ENCODE results near the gene CDC42BPA. TPM values are rescaled to one million over a fixed set of nuclear protein-coding genes. Genes with fewer than 3 reads are reported as not detected.

CDC42BPA gene
- total RNA-seq, 2 donors from 2014 or later = 1.2 to 2.5 TPM

DNA sequence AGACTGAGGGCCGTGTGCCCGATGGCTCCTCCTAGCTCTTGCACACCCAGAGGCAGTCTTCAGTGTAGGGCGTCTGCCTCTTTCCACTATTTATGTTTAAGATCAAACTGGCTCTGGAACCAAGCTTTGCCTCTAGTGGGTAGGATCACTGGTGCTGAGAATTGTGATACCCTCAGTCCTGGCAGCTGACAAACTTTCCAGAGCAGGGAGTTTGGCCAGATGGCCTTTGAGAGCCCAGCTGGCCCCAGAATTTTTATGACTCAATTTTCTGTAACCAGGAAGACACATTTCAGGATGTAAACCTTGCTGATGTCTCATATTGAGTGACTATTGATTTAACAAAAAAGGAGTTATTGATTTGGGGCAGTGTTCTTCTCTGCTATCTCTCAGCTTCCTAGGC, 371.5 kb downstream of the CDC42BPA start:
- Mint-ChIP-seq H3K27ac (peak overlapping the region; percentile 11), H3K36me3 (ENCODE audit: low read depth) (no peaks in the 10 kb centered on the region), H3K4me1 (peaks cover 47% of the 10 kb centered on the region), H3K27me3 (no peaks in the 10 kb centered on the region), H3K4me3 (no peak overlapping the region)
- DNase-seq (no peak), ATAC-seq (no peak)
- H3K9me3 ChIP-seq (ENCODE audit: control insufficient read depth, low read length, poor library complexity, severe bottlenecking) = no peaks in the 10 kb centered on the region

DNA sequence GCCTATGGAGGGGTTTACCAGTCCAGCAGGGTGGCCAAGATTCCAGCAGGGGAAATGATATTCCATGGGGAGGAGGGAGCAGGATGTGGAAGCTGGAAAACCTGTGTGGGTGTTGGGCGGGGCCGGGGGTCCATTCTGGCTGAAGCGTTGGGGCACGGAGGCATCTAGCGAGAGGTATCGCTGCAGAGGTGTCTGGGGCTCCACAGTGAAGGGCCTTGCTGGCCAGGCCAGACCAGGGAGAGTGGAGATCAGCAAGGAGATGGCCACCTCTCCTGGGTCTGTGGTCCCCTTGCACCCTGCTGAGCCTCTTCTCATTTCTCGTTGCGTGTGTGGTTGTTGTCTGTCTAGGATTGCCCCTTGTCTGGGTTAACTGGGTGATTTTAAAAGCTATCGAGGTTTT, 372.0 kb downstream of the CDC42BPA start:
- DNase-seq (no peak), ATAC-seq (no peak)
- Mint-ChIP-seq H3K4me1 (peaks cover 44% of the 10 kb centered on the region), H3K36me3 (ENCODE audit: low read depth) (no peaks in the 10 kb centered on the region), H3K4me3 (no peak overlapping the region), H3K27ac (no peak overlapping the region), H3K27me3 (no peaks in the 10 kb centered on the region)
- H3K9me3 ChIP-seq (ENCODE audit: control insufficient read depth, low read length, poor library complexity, severe bottlenecking) = no peaks in the 10 kb centered on the region

DNA sequence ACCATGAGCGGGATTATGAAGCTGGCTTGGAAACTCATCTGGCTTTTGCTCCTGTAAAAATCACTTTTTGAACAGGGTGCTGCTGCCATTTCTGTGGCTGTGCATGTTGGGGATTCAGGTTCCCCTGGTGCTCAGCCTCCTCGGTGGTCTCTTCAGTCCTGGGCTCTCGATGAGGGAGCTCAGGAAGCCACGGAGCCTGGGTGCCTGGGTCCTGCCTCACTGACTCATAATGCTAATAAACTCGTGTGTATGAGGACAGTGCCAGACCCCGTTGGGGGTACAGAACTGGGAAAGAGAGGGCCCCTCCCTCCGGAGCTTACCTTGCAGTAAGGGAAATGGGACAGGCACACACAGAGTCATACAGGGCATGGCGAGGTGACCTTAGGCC, 372.4 kb downstream of the CDC42BPA start:
- H3K9me3 ChIP-seq (ENCODE audit: control insufficient read depth, low read length, poor library complexity, severe bottlenecking) = no peaks in the 10 kb centered on the region
- no peak for DNase-seq
- no peak for ATAC-seq
- Mint-ChIP-seq H3K4me3 (no peak overlapping the region), H3K36me3 (ENCODE audit: low read depth) (no peaks in the 10 kb centered on the region), H3K4me1 (peaks cover 45% of the 10 kb centered on the region), H3K27ac (no peak overlapping the region), H3K27me3 (no peaks in the 10 kb centered on the region)

DNA sequence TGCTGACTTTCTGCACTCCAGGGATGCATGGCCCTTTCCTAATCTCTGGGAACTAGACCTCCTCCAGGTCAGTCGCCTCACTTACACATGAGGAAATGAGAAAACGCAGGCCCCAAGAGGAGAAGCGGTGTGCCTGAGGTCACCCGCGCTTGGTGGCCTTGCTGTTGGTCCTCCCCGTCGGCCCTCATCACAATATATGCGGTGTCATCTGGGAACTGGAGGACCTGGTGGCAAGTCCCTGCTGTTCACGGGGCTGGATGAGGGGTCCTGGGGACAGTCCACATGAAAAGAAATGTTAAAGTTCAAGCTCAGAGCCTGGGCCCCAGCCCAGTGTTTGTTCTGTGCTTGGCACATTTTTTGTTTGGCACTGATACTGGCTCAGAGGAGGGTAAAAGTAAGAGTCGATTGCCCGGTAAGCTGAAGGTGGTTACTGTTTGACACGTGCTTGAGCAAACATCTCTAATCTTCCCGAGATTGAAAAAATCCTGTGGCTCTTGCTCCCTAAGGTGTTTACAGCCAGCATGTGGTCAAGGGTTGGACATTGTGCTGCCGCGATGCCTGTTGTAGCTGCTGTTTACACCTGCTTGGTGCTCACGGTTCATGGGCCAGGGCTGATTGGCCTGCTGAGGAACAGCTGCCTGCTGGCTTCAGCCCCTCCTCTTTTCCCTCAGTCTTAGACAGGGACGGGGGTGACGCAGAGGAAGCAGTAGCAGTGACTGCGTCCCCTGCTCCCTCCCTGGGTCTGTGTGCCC, 373.0 kb downstream of the CDC42BPA start:
- ATAC-seq (no peak), DNase-seq (no peak)
- H3K27me3 Mint-ChIP-seq = no peaks in the 10 kb centered on the region
- H3K4me1 Mint-ChIP-seq = peaks cover 48% of the 10 kb centered on the region
- no peak overlapping the region for H3K27ac Mint-ChIP-seq
- no peaks in the 10 kb centered on the region for H3K9me3 ChIP-seq (ENCODE audit: control insufficient read depth, low read length, poor library complexity, severe bottlenecking)
- H3K36me3 Mint-ChIP-seq (ENCODE audit: low read depth) = no peaks in the 10 kb centered on the region
- no peak overlapping the region for H3K4me3 Mint-ChIP-seq

DNA sequence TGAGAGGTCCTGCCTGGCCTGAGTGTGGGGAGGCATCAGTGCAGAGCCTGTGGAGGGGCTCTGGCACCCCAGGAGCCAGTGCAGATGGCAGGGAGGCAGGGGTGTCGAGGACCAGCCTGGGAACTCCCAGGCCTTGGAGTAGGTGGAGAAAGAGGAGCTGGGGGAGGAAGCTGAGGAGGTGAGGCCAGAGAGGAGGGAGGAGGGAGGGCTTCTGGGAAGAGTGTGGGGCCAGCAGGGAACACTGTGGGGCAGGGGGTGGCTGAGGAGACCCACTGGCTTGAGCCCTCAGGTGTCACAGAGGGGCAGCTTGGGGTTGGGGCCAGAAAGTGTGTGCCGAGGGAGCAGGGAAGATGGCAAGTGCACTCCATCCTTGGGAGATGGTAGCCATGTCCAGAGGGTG, 374.4 kb downstream of the CDC42BPA start:
- DNase-seq (no peak), ATAC-seq (no peak)
- Mint-ChIP-seq H3K27me3 (no peaks in the 10 kb centered on the region), H3K36me3 (ENCODE audit: low read depth) (no peaks in the 10 kb centered on the region), H3K4me1 (peaks cover 51% of the 10 kb centered on the region), H3K27ac (peak overlapping the region; percentile 69), H3K4me3 (peak overlapping the region; percentile 66)
- H3K9me3 ChIP-seq (ENCODE audit: control insufficient read depth, low read length, poor library complexity, severe bottlenecking) = no peaks in the 10 kb centered on the region

DNA sequence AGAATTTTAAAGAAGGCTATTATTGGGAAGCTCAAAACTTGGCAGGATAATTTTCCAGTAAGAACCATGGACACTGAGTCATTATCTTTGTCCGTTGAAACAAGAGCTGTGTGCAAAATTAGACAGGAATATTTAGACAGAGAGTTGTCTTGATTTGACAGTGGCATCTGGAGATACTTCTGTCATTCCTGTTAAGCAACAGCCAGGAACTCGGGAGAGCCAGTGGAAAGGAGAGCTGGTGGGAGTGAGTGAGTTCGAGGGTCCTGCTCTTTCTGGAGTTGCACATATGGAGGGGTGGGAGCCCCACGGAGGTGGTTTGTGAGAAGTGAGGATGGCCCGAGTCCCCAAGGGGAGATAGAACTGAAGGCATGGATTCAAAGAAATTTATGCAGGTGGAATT, 375.1 kb downstream of the CDC42BPA start:
- DNase-seq (no peak), ATAC-seq (no peak)
- peak overlapping the region; percentile 69 for H3K27ac Mint-ChIP-seq
- H3K27me3 Mint-ChIP-seq = no peaks in the 10 kb centered on the region
- H3K4me1 Mint-ChIP-seq = peaks cover 47% of the 10 kb centered on the region
- H3K9me3 ChIP-seq (ENCODE audit: control insufficient read depth, low read length, poor library complexity, severe bottlenecking) = no peaks in the 10 kb centered on the region
- peak overlapping the region; percentile 28 for H3K4me3 Mint-ChIP-seq
- H3K36me3 Mint-ChIP-seq (ENCODE audit: low read depth) = no peaks in the 10 kb centered on the region

DNA sequence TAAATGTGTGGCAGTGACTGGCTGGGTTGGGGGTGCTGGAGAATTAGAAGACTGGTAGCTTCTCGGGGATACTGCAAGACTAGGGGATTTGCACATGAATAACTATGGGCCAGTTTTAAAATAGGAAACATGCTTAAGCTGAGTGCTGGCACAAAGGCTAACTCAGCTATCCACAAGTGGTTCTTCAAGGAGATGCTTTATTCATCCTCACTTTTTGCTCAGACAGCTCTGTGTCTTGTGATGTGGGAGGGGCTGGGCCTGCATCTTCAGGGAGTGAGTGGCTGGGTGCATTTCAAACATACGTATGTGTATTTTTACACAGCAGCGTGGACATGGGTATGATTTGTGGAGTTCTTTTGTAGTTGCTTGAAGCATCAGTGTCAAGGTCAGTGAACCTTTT, 375.9 kb downstream of the CDC42BPA start:
- no peaks in the 10 kb centered on the region for H3K27me3 Mint-ChIP-seq
- peak overlapping the region; percentile 86 for H3K27ac Mint-ChIP-seq
- ATAC-seq (no peak), DNase-seq (no peak)
- no peak overlapping the region for H3K4me3 Mint-ChIP-seq
- peaks cover 47% of the 10 kb centered on the region for H3K4me1 Mint-ChIP-seq
- H3K36me3 Mint-ChIP-seq (ENCODE audit: low read depth) = no peaks in the 10 kb centered on the region
- H3K9me3 ChIP-seq (ENCODE audit: control insufficient read depth, low read length, poor library complexity, severe bottlenecking) = no peaks in the 10 kb centered on the region

DNA sequence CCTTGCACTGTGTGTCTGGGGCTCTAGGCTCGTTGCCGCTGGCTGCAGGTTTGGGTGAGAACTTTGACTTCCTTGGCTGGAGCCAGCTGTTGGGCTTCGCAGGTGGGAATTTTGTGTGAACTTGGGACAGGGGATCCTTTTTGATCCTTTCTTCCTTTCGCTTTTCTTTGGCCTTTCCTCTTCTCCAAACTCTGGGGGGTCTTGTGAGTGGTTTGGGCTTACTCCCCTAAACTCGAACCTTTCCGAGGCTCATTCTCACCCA, 377.6 kb downstream of the CDC42BPA start:
- Mint-ChIP-seq H3K36me3 (ENCODE audit: low read depth) (no peaks in the 10 kb centered on the region), H3K27me3 (no peaks in the 10 kb centered on the region), H3K27ac (peak overlapping the region; percentile 86), H3K4me3 (peak overlapping the region; percentile 90), H3K4me1 (peaks cover 45% of the 10 kb centered on the region)
- no peak for DNase-seq
- ATAC-seq = no peak
- H3K9me3 ChIP-seq (ENCODE audit: control insufficient read depth, low read length, poor library complexity, severe bottlenecking) = no peaks in the 10 kb centered on the region

DNA sequence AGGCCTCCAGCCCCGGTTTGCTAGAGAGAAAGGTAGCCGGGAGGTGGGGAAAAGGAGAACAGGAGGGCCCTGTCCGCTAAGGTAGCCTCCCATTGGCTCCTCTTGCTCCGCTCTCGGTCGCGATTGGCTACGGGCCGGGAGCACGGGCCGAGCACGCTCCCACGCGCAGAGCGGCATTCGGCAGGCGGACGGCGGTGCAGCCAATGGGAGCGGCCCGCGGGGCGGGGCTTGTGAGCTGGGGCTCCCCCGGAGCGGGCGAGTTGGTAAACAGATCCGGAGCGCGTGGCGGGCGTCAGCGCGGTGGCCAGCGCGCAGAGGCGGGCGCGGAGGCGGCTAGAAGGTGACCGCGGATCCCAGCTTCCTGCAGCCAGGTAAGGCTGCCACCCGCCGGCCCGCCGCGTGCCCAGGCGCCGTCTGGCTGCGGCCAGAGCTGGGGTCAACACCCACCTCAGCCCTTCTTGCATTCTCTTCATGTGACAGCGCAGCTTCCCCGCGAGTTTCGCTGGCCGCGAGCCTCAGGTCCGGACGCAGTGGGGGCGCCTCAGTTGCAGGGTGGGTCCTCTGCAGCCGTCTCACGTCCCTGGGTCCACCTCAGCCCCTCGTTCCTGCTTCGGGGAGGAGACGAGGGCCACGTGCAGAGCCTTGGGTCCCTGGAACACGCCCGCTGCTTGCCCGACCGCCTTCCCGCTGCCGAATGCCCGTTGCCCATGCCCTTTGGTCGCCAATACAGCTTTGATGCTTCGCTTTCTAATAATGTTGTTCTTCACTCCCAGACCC, 378.1 kb downstream of the CDC42BPA start, which contains the start of gene COQ8A:
Gene COQ8A (plus strand): TSS at position 266 of the 777 bp plus-strand sequence. CDS start 21,092 bp downstream, outside the sequence.
- Mint-ChIP-seq H3K36me3 (ENCODE audit: low read depth) (no peaks in the 10 kb centered on the region), H3K27me3 (no peaks in the 10 kb centered on the region), H3K4me1 (peaks cover 44% of the 10 kb centered on the region), H3K4me3 (peak within 1 kb of the TSS; percentile 90), H3K27ac (peak within 1 kb of the TSS; percentile 94)
- no peaks in the 10 kb centered on the region for H3K9me3 ChIP-seq (ENCODE audit: control insufficient read depth, low read length, poor library complexity, severe bottlenecking)
- DNase-seq = peak; percentile 99
- peak; percentile 94 for ATAC-seq

Other genes with a start within 250 kb of the CDC42BPA start
- 1 to 10 TPM; 5.5 to 7.3 TPM for gene ZNF678, start 245.1 kb upstream of the CDC42BPA start, total RNA-seq

All from T-helper 17 cell (primary cell).